HEK293 (cell line): ENCODE measurements around the gene SUPT3H.

Experiments
- CTCF ChIA-PET: fragments of 350-600 bp; formaldehyde crosslinking; extraction: SDS; loops from one replicate; lab custom pipeline; 2021; ENCODE audit warnings: antibody characterized with exemption; lab: Yijun Ruan, JAX
- POLR2A ChIA-PET: fragments of 300-600 bp; formaldehyde crosslinking; extraction: SDS; loops from one replicate; lab custom pipeline; 2020; ENCODE audit warnings: antibody characterized with exemption, inconsistent platforms; lab: Yijun Ruan, JAX
- H3K27ac ChIP-seq: fragments of 200-500 bp; sonication (Bioruptor generic); 2 replicates; pipeline ENCODE4 v1.5.1; 2014; ENCODE audit warnings: low read depth, low read length, control low read depth, inconsistent platforms; ENCODE audit errors: extremely low read depth
- H3K36me3 ChIP-seq, 2 experiments: fragments of 200-500 bp in 1 of 2; sonication (Bioruptor generic) in 1 of 2; 1 replicate in 1 of 2; 2 replicates in 1 of 2; pipeline ENCODE4 v1.5.1; 2014 to 2017; ENCODE audit warnings: inconsistent platforms in 2 of 2, low read length in 2 of 2; ENCODE audit not compliant: control insufficient read depth in 2 of 2, insufficient read depth in 1 of 2
- H3K4me1 ChIP-seq: fragments of 200-500 bp; sonication (Bioruptor generic); 2 replicates; pipeline ENCODE4 v1.5.1; 2014; ENCODE audit warnings: mild to moderate bottlenecking, low read length, inconsistent platforms; ENCODE audit not compliant: control insufficient read depth, insufficient read depth
- H3K4me3 ChIP-seq: 2 replicates; pipeline ENCODE4 v1.5.1; 2011; ENCODE audit warnings: low read depth, mild to moderate bottlenecking, control low read depth, low read length, moderate library complexity
- H3K9me3 ChIP-seq: fragments of 200-500 bp; sonication (Bioruptor generic); 2 replicates; pipeline ENCODE4 v1.5.1; 2014; ENCODE audit warnings: low read depth, low read length, inconsistent platforms; ENCODE audit not compliant: control insufficient read depth, insufficient read depth
- GLIS1 ChIP-seq: fragments of 450-650 bp; formaldehyde crosslinking; IDR thresholded peaks from 2 replicates; pipeline ENCODE4 v1.5.1; 2016; ENCODE audit warnings: missing biosample characterization, missing genetic modification characterization
- GLIS2 ChIP-seq: fragments of 450-650 bp; formaldehyde crosslinking; IDR thresholded peaks from 2 replicates; pipeline ENCODE4 v1.5.1; 2016; ENCODE audit warnings: missing biosample characterization, missing genetic modification characterization
- HOXD13 ChIP-seq: sonication (generic); formaldehyde crosslinking; IDR thresholded peaks from 2 replicates; pipeline ENCODE4 v1.8.0; 2022; ENCODE audit warnings: missing genetic modification reagents, borderline replicate concordance
- IKZF3 ChIP-seq: fragments of 450-650 bp; IDR thresholded peaks from 2 replicates; pipeline ENCODE4 v1.5.0; 2018; ENCODE audit warnings: missing biosample characterization, mild to moderate bottlenecking, missing genetic modification characterization, moderate library complexity
- KLF16 ChIP-seq: fragments of 450-650 bp; formaldehyde crosslinking; IDR thresholded peaks from 2 replicates; pipeline ENCODE4 v1.5.1; 2017; ENCODE audit warnings: missing biosample characterization, missing genetic modification characterization
- SCRT1 ChIP-seq: fragments of 450-650 bp; formaldehyde crosslinking; IDR thresholded peaks from 2 replicates; pipeline ENCODE4 v1.5.1; 2016; ENCODE audit warnings: missing biosample characterization, missing genetic modification characterization, borderline replicate concordance
- ZBTB6 ChIP-seq: fragments of 450-650 bp; formaldehyde crosslinking; IDR thresholded peaks from 2 replicates; pipeline ENCODE4 v1.5.1; 2017; ENCODE audit warnings: missing biosample characterization, missing genetic modification characterization
- ZBTB8A ChIP-seq: fragments of 450-650 bp; formaldehyde crosslinking; IDR thresholded peaks from 2 replicates; pipeline ENCODE4 v1.5.1; 2016; ENCODE audit warnings: missing biosample characterization, missing genetic modification characterization
- ZFP37 ChIP-seq: fragments of 450-650 bp; formaldehyde crosslinking; IDR thresholded peaks from 2 replicates; pipeline ENCODE4 v1.5.1; 2016; ENCODE audit warnings: missing biosample characterization, missing genetic modification characterization
- ZNF112 ChIP-seq: fragments of 450-650 bp; formaldehyde crosslinking; IDR thresholded peaks from 2 replicates; pipeline ENCODE4 v1.5.0; 2017; ENCODE audit warnings: missing biosample characterization, missing genetic modification characterization
- ZNF157 ChIP-seq: fragments of 450-650 bp; formaldehyde crosslinking; IDR thresholded peaks from 2 replicates; pipeline ENCODE4 v1.5.1; 2016; ENCODE audit warnings: missing biosample characterization, missing genetic modification characterization
- ZNF24 ChIP-seq: fragments of 450-650 bp; formaldehyde crosslinking; IDR thresholded peaks from 2 replicates; pipeline ENCODE4 v1.5.1; 2016; ENCODE audit warnings: missing biosample characterization, missing genetic modification characterization
- ZNF274 ChIP-seq, 2 experiments: fragments of 200-500 bp in 1 of 2; fragments of 450-650 bp in 1 of 2; sonication (Bioruptor generic) in 1 of 2; formaldehyde crosslinking in 1 of 2; IDR thresholded peaks; 2 replicates each; pipeline versions ENCODE4 v1.5.1 to v1.6.1; 2014 to 2016; ENCODE audit warnings: borderline replicate concordance in 1 of 2, inconsistent platforms in 1 of 2, low read length in 1 of 2, missing biosample characterization in 1 of 2, missing genetic modification characterization in 1 of 2
- ZNF280D ChIP-seq: fragments of 450-650 bp; formaldehyde crosslinking; IDR thresholded peaks from 2 replicates; pipeline ENCODE4 v1.5.1; 2016; ENCODE audit warnings: missing biosample characterization, missing genetic modification characterization
- ZNF292 ChIP-seq: fragments of 450-650 bp; formaldehyde crosslinking; IDR thresholded peaks from 2 replicates; pipeline ENCODE4 v1.5.1; 2016; ENCODE audit warnings: low read depth, missing biosample characterization, missing genetic modification characterization, borderline replicate concordance
- ZNF488 ChIP-seq: fragments of 450-650 bp; formaldehyde crosslinking; IDR thresholded peaks from 2 replicates; pipeline ENCODE4 v1.5.1; 2016; ENCODE audit warnings: missing biosample characterization, missing genetic modification characterization
- ZNF558 ChIP-seq: fragments of 450-650 bp; formaldehyde crosslinking; IDR thresholded peaks from 2 replicates; pipeline ENCODE4 v1.5.1; 2016; ENCODE audit warnings: missing biosample characterization, missing genetic modification characterization
- ZNF561 ChIP-seq: fragments of 450-650 bp; IDR thresholded peaks from 2 replicates; pipeline ENCODE4 v1.5.1; 2018; ENCODE audit warnings: missing biosample characterization, missing genetic modification characterization, borderline replicate concordance
- ZNF792 ChIP-seq: fragments of 450-650 bp; formaldehyde crosslinking; IDR thresholded peaks from 2 replicates; pipeline ENCODE4 v1.5.1; 2016; ENCODE audit warnings: missing biosample characterization, missing genetic modification characterization

SUPT3H gene

GRCh38 chr6:44856479-44856878, 521.3 kb downstream of the SUPT3H start (continued):
- TF ChIP-seq ZNF157 = no peak
- TF ChIP-seq ZBTB6 (tag by site-specific recombination) = no peak

GRCh38 chr6:44855562-44856411, 521.9 kb downstream of the SUPT3H start:
- no peak for TF ChIP-seq ZNF274 (IDR thresholded peaks at IDR 0.05; ENCODE audit: low read length)
- TF ChIP-seq ZNF274 (tag by site-specific recombination; IDR thresholded peaks at IDR 0.05; ENCODE audit: borderline replicate concordance) = no peak
- no peak for TF ChIP-seq ZNF558 (tag by site-specific recombination)
- TF ChIP-seq ZNF280D (tag by site-specific recombination) = no peak
- TF ChIP-seq ZNF112 = no peak
- TF ChIP-seq ZNF24 (tag by site-specific recombination) = no peak
- no peak for TF ChIP-seq HOXD13 (CRISPR knock-in tag)
- no peak for TF ChIP-seq ZNF292
- no peak for TF ChIP-seq ZFP37 (tag by site-specific recombination)
- TF ChIP-seq GLIS2 (tag by site-specific recombination) = no peak
- no peak for TF ChIP-seq KLF16
- TF ChIP-seq GLIS1 = no peak
- TF ChIP-seq IKZF3 (tag by site-specific recombination) = no peak
- no peak for TF ChIP-seq SCRT1 (tag by site-specific recombination)
- TF ChIP-seq ZBTB8A (tag by site-specific recombination) = no peak
- no peak for TF ChIP-seq ZNF792 (tag by site-specific recombination)
- TF ChIP-seq ZNF488 (tag by site-specific recombination) = no peak
- no peak for TF ChIP-seq ZNF561
- H3K27ac ChIP-seq = no peak overlapping the region
- H3K9me3 ChIP-seq = no peaks in the 10 kb centered on the region
- ChIA-PET POLR2A (interaction anchor here (0.6 kb wide), 1 partner anchor 27 kb away, joined by 3 read pairs; no protein-coding TSS in a partner anchor), CTCF (interaction anchor here (1.0 kb wide), 1 partner anchor 262 kb away, joined by 3 read pairs; no protein-coding TSS in a partner anchor)
- H3K4me3 ChIP-seq = no peak overlapping the region
- H3K36me3 ChIP-seq = no peaks in the 10 kb centered on the region
- H3K4me1 ChIP-seq = peaks cover 10% of the 10 kb centered on the region; the same call in 1 of the 2 replicates
